ENCODE data around the gene DYNC1LI2. TPM values are rescaled to one million over a fixed set of nuclear protein-coding genes. Genes with fewer than 3 reads are reported as not detected.
A peak's percentile ranks its signal among the peaks of the same experiment; 100 is the strongest.

DYNC1LI2 gene
- total RNA-seq, 4 donors from 2014 or later = 167 to 337 (median 206) TPM

DNA sequence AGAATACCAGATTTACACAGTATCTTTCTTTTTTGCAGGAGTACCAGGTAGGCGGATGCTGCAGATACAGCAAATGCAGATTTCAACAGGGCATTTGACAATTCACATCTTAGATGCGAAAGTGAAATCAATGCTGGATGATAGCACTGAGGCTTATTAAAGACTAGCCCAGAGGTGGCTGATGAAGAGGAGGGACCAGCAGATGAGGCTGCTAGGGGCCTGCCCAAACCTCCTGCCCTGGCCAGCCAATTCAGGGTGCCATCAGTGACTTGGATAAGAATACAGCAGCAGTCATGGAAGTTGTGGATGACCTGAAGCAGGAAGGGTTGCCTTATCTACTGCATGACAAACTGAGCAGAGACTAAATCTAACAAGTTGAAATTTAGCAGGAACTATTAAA lies 1.5 kb upstream of the DYNC1LI2 start:
- TF ChIP-seq POLR2A (IDR thresholded peaks at IDR 0.05) (no peak), CTCF (IDR thresholded peaks at IDR 0.05) (no peak)
- no peak overlapping the region for H3K27ac ChIP-seq
- no peak for DNase-seq
- H3K4me3 ChIP-seq = no peak overlapping the region
- no peaks in the 10 kb centered on the region for H3K27me3 ChIP-seq
- H3K4me1 ChIP-seq = peaks cover 0 to 22% (median 8%) of the 10 kb centered on the region in 4 donors
- no peaks in the 10 kb centered on the region for H3K9me3 ChIP-seq
- H3K36me3 ChIP-seq = peaks cover 0 to 13% (median 0%) of the 10 kb centered on the region in 3 donors

DNA sequence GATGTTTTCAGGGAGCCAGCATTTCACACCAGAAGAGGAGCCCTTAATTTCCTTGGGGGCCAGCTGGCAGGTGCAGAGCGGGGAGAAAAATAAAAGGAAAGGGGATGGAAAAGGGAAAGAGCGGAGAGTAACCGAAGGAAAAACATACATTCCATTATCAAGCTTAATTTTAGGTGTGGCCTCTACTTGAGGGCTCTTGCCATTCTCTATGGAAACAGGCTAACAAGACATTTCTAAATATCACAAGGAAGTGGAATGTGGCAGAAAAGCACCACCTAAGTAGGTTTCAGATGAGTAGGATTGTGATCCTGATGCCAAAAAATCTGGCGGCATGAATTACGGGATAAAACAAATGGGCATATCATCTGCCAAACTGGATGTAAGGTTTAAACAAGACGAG lies 970 bp upstream of the DYNC1LI2 start:
- Histone ChIP-seq H3K4me3 (no peak overlapping the region), H3K9me3 (no peaks in the 10 kb centered on the region), H3K27ac (no peak overlapping the region), H3K4me1 (peaks cover 0 to 22% (median 8%) of the 10 kb centered on the region in 4 donors), H3K27me3 (no peaks in the 10 kb centered on the region), H3K36me3 (peaks cover 0 to 18% (median 0%) of the 10 kb centered on the region in 3 donors)
- TF ChIP-seq CTCF (IDR thresholded peaks at IDR 0.05) (no peak), POLR2A (IDR thresholded peaks at IDR 0.05) (no peak)
- no peak for DNase-seq

GRCh38 chr16:66751992-66752322 lies 548 bp upstream of the DYNC1LI2 start:
- DNase-seq = no peak
- H3K4me3 ChIP-seq = peak overlapping the region; percentile 97 to 100 (median 99)
- no peaks in the 10 kb centered on the region for H3K9me3 ChIP-seq
- H3K27ac ChIP-seq = peak overlapping the region; percentile 83 to 98 (median 84)
- peaks cover 0 to 18% (median 0%) of the 10 kb centered on the region in 3 donors for H3K36me3 ChIP-seq
- H3K27me3 ChIP-seq = no peaks in the 10 kb centered on the region
- H3K4me1 ChIP-seq = peaks cover 0 to 25% (median 8%) of the 10 kb centered on the region in 4 donors
- TF ChIP-seq POLR2A (IDR thresholded peaks at IDR 0.05) = no peak
- TF ChIP-seq CTCF (IDR thresholded peaks at IDR 0.05) = no peak

GRCh38 chr16:66751053-66751302 lies 431 bp downstream of the DYNC1LI2 start:
- TF ChIP-seq POLR2A (IDR thresholded peaks at IDR 0.05) (no peak), CTCF (IDR thresholded peaks at IDR 0.05) (no peak)
- Histone ChIP-seq H3K4me3 (peak overlapping the region; percentile 97 to 100 (median 99)), H3K36me3 (peaks cover 0 to 22% (median 0%) of the 10 kb centered on the region in 3 donors), H3K27me3 (no peaks in the 10 kb centered on the region), H3K4me1 (peaks cover 0 to 27% (median 8%) of the 10 kb centered on the region in 4 donors), H3K27ac (peak overlapping the region; percentile 83 to 98 (median 84)), H3K9me3 (no peaks in the 10 kb centered on the region)
- no peak for DNase-seq

DNA sequence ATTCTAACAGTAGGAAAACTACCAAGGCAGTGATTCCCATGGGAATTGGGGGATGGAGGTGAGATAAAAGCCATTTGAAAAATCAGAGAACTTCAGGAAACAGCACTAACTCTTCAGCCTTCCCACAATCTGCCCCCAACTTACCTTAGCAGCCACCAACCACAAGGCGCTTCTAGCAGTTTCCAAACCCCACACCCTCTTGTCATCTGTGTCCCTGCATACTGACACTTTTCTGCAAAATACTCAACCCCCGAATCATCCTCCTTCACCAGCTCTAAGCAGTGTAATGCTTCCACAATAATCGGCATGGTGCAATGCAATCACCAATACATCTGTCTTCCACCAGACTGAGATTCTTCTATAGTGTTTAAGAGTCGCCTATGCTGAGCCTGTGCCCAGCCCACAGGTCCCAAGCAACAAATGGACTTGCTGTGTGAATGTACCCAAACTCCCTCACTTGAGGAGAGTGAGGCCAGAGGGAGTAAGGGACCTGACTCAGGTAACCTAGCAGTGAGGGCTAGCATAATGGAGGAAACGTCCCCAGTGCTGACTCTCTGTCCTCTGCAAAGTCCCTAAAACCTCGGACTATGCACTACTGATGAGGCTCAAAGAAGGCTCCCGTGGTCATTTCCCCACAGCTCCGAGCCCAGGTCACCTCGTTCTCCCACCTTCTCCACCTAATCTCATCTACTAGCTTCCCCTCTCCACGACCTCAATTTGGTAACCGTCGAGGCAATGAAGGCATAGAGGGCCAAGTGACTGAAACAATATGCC lies 943 bp downstream of the DYNC1LI2 start:
- Histone ChIP-seq H3K9me3 (no peaks in the 10 kb centered on the region), H3K4me1 (peaks cover 0 to 27% (median 8%) of the 10 kb centered on the region in 4 donors), H3K4me3 (peak overlapping the region; percentile 97 to 100 (median 99)), H3K36me3 (peaks cover 0 to 27% (median 0%) of the 10 kb centered on the region in 3 donors), H3K27me3 (no peaks in the 10 kb centered on the region), H3K27ac (peak overlapping the region; percentile 83 to 98 (median 84))
- no peak for DNase-seq
- TF ChIP-seq CTCF (IDR thresholded peaks at IDR 0.05) = no peak
- no peak for TF ChIP-seq POLR2A (IDR thresholded peaks at IDR 0.05)
